SK-N-SH (cell line): Measurements from ENCODE around the gene CFAP221.

ENCODE experiments used
- CTCF ChIP-seq: fragments of 200-600 bp; sonication (generic); IDR thresholded peaks from 2 replicates; pipeline ENCODE4 v1.6.1; 2017; ENCODE audit warnings: antibody characterized with exemption, mild to moderate bottlenecking, moderate library complexity
- EP300 ChIP-seq, 2 experiments: IDR thresholded peaks; 2 replicates each; pipeline versions ENCODE4 v1.4.0 to v1.6.1; 2012; ENCODE audit warnings: borderline replicate concordance in 1 of 2, low read depth in 1 of 2, low read length in 1 of 2
- EZH2phosphoT487 ChIP-seq: fragments of 200-600 bp; sonication (generic); IDR thresholded peaks from 2 replicates; pipeline ENCODE4 v1.6.1; 2017; ENCODE audit warnings: low read depth, mixed run types, mild to moderate bottlenecking, antibody characterized with exemption, moderate library complexity, borderline replicate concordance
- GATA2 ChIP-seq: sonication (generic); formaldehyde crosslinking; IDR thresholded peaks from 2 replicates; pipeline ENCODE4 v1.5.0; 2020; ENCODE audit warnings: mild to moderate bottlenecking, missing genetic modification reagents
- JUND ChIP-seq: IDR thresholded peaks from 2 replicates; pipeline ENCODE4 v1.4.0; 2012
- MEF2A ChIP-seq: IDR thresholded peaks from 2 replicates; pipeline ENCODE4 v1.4.0; 2012; ENCODE audit warnings: low read depth, borderline replicate concordance
- MXI1 ChIP-seq: IDR thresholded peaks from 2 replicates; pipeline ENCODE4 v1.6.1; 2012; ENCODE audit warnings: mild to moderate bottlenecking, low read depth, low read length, improper control_type of control experiment
- POLR2AphosphoS5 ChIP-seq: IDR thresholded peaks from 2 replicates; pipeline ENCODE4 v1.6.1; 2012; ENCODE audit warnings: low read depth, low read length
- RCOR1 ChIP-seq: fragments of 150-350 bp; IDR thresholded peaks from 2 replicates; pipeline ENCODE4 v1.6.1; 2017; ENCODE audit warnings: antibody characterized with exemption, low read length
- REST ChIP-seq: IDR thresholded peaks from 2 replicates; pipeline ENCODE4 v1.6.1; 2012; ENCODE audit warnings: mild to moderate bottlenecking, low read depth, low read length, moderate library complexity
- RFX5 ChIP-seq: IDR thresholded peaks from 2 replicates; pipeline ENCODE4 v1.6.1; 2012; ENCODE audit warnings: mild to moderate bottlenecking, improper control_type of control experiment, low read length
- USF2 ChIP-seq: fragments of 150-350 bp; IDR thresholded peaks from 2 replicates; pipeline ENCODE4 v1.6.1; 2017; ENCODE audit warnings: antibody characterized with exemption, low read length, low read depth, borderline replicate concordance
- TF ChIP-seq, protein P1 (sequence below): IDR thresholded peaks from 2 replicates; pipeline ENCODE4 v1.4.0; 2012; ENCODE audit warnings: low read depth
- TF ChIP-seq, protein P2 (sequence below): IDR thresholded peaks from 2 replicates; pipeline ENCODE4 v1.4.0; 2012; ENCODE audit warnings: low read depth, borderline replicate concordance

DNA sequence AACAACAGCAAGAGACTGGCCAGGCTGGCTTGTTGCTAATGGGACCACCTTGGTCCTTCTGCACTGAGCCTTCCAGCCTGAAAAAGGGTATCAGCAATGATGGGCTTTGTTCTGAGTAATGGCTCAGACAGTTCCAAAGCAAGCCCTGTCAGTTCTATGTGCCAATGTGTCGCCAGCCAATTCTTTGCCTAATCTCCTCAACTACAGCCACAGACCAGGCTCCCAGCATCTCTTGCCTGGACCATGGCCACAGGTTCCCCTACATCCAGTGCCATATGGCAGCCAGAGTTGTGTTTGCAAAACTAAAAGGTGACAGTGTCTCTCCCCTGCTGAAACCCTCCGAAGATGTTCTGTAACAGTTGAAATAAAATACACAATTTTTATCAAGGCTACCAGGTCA lies 73.2 kb downstream of the CFAP221 start:
- TF ChIP-seq CTCF (no peak), EZH2phosphoT487 (no peak), POLR2AphosphoS5 (no peak), GATA2 (CRISPR knock-in tag) (no peak), EP300 (IDR thresholded peaks at IDR 0.05; ENCODE audit: borderline replicate concordance in 1 of 2, low read depth in 1 of 2, low read length in 1 of 2) (no peak), RCOR1 (no peak), REST (no peak), USF2 (no peak), MEF2A (no peak), MXI1 (no peak), RFX5 (no peak), JUND (no peak)
- TF ChIP-seq, protein P1, sequence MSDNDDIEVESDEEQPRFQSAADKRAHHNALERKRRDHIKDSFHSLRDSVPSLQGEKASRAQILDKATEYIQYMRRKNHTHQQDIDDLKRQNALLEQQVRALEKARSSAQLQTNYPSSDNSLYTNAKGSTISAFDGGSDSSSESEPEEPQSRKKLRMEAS: no peak
- TF ChIP-seq, protein P2, sequence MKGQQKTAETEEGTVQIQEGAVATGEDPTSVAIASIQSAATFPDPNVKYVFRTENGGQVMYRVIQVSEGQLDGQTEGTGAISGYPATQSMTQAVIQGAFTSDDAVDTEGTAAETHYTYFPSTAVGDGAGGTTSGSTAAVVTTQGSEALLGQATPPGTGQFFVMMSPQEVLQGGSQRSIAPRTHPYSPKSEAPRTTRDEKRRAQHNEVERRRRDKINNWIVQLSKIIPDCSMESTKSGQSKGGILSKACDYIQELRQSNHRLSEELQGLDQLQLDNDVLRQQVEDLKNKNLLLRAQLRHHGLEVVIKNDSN: no peak
